ENCODE measurements around the gene GMPR2. TPM values are rescaled to one million over a fixed set of nuclear protein-coding genes. Genes with fewer than 3 reads are reported as not detected.
"Not testable (repeated sequence)": the region's sequence is repeated elsewhere in the genome, so short reads cannot be mapped to it uniquely, and the experiment has no call there.

The GMPR2 gene
- total RNA-seq, 6 experiments from 2014 or later: 26.2 to 40.2 (median 34.2) TPM

GRCh38 chr14:24197056-24197450 is 35.7 kb upstream of the GMPR2 start:
- WGBS (ENCODE audit: insufficient coverage, low coverage, low lambda C conversion rate, missing lambda C conversion rate): 100% methylated on average over 1 of the region's 2 CpGs
- H3K36me3 ChIP-seq: peaks cover 0 to 9% (median 0%) of the 10 kb centered on the region in 4 donors
- no peak for TF ChIP-seq CTCF (IDR thresholded peaks at IDR 0.05)
- TF ChIP-seq POLR2A (IDR thresholded peaks at IDR 0.05): no peak
- ATAC-seq (no peak), DNase-seq (no peak)
- no peaks in the 10 kb centered on the region for H3K9me3 ChIP-seq
- H3K4me1 ChIP-seq: peaks cover 0 to 40% (median 7%) of the 10 kb centered on the region in 4 donors
- no peak overlapping the region for H3K4me3 ChIP-seq
- no peaks in the 10 kb centered on the region for H3K27me3 ChIP-seq
- intact Hi-C loops (cut with DNase I): no loop called here
- no peak overlapping the region for H3K27ac ChIP-seq

DNA sequence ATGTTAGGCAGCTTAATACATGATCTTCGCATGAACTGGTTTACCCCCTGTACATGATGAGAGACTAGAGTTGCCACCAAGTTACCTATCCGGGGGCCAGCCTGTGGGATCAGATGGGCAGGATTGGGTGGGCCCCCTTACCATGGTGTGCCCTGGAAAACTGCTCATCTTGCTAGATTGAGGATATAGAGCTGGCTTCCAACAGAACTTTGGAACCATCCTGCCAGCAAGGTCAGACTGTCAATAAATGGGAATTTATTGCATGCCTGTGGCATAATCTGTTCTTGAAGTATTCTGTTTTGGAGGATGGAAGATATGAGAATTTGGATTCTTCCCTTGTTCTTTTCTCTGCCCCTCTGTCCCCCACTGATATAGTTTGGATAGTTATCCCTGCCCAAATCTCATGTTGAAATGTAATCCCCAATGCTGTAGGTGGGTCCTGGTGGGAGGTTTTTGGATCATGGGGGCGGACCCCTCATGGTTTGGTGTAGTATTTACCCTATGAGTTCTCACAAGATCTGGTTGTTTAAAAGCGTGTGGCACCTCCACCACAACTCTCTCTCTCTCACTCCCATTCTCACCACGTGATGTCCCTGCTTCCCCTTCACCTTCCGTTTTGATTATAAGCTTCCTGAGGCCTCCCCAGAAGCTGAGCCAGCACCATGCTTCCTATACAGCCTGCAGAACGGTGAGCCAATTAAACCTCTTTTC is 33.8 kb upstream of the GMPR2 start:
- no peak for ATAC-seq
- TF ChIP-seq CTCF (IDR thresholded peaks at IDR 0.05): no peak
- TF ChIP-seq POLR2A (IDR thresholded peaks at IDR 0.05): no peak
- Histone ChIP-seq H3K36me3 (no peaks in the 10 kb centered on the region), H3K27ac (no peak overlapping the region), H3K27me3 (no peaks in the 10 kb centered on the region), H3K9me3 (no peaks in the 10 kb centered on the region), H3K4me3 (no peak overlapping the region), H3K4me1 (peaks cover 0 to 39% (median 7%) of the 10 kb centered on the region in 4 donors)
- no peak for DNase-seq
- intact Hi-C loops (cut with DNase I): no loop called here
- WGBS (ENCODE audit: insufficient coverage, low coverage, low lambda C conversion rate, missing lambda C conversion rate): 69% methylated on average over 7 of the region's 7 CpGs

GRCh38 chr14:24202538-24202937 is 30.2 kb upstream of the GMPR2 start:
- H3K9me3 ChIP-seq; H3K27ac ChIP-seq; H3K4me3 ChIP-seq; ATAC-seq; H3K27me3 ChIP-seq; DNase-seq; intact Hi-C loops (cut with DNase I): not testable (repeated sequence)
- peaks cover 0 to 18% (median 0%) of the 10 kb centered on the region in 4 donors for H3K36me3 ChIP-seq
- peaks cover 0 to 15% (median 5%) of the 10 kb centered on the region in 4 donors for H3K4me1 ChIP-seq
- 93% methylated on average over 8 of the region's 8 CpGs for WGBS (ENCODE audit: insufficient coverage, low coverage, low lambda C conversion rate, missing lambda C conversion rate)

DNA sequence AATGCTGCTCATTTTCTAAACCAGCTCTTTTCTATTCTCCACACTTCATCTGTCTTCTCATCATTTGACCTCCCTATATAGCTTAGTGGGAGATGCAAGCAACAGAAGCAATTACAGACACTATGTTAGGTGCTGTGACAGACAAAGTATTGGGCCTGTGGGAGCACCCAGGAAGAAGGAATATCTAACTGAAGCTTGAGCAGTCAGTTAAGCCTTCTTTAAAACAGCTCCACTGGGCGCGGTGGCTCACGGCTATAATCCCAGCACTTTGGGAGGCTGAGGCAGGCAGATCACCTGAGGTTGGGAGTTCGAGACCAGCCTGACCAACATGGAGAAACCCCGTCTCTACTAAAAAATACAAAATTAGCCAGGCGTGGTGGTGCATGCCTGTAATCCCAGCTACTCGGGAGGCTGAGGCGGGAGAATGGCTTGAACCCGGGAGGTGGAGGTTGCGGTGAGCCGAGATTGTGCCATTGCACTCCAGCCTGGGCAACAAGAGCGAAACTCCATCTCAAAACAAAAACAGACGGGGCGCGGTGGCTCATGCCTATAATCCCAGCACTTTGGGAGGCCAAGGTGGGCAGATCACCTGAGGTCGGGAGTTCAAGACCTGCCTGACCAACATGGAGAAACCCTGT is 29.4 kb upstream of the GMPR2 start:
- H3K4me1 ChIP-seq; ATAC-seq; H3K9me3 ChIP-seq; H3K27ac ChIP-seq; intact Hi-C loops (cut with DNase I); DNase-seq; H3K27me3 ChIP-seq; H3K4me3 ChIP-seq: not testable (repeated sequence)
- WGBS (ENCODE audit: insufficient coverage, low coverage, low lambda C conversion rate, missing lambda C conversion rate): 94% methylated on average over 8 of the region's 16 CpGs
- H3K36me3 ChIP-seq: peaks cover 0 to 26% (median 0%) of the 10 kb centered on the region in 4 donors

DNA sequence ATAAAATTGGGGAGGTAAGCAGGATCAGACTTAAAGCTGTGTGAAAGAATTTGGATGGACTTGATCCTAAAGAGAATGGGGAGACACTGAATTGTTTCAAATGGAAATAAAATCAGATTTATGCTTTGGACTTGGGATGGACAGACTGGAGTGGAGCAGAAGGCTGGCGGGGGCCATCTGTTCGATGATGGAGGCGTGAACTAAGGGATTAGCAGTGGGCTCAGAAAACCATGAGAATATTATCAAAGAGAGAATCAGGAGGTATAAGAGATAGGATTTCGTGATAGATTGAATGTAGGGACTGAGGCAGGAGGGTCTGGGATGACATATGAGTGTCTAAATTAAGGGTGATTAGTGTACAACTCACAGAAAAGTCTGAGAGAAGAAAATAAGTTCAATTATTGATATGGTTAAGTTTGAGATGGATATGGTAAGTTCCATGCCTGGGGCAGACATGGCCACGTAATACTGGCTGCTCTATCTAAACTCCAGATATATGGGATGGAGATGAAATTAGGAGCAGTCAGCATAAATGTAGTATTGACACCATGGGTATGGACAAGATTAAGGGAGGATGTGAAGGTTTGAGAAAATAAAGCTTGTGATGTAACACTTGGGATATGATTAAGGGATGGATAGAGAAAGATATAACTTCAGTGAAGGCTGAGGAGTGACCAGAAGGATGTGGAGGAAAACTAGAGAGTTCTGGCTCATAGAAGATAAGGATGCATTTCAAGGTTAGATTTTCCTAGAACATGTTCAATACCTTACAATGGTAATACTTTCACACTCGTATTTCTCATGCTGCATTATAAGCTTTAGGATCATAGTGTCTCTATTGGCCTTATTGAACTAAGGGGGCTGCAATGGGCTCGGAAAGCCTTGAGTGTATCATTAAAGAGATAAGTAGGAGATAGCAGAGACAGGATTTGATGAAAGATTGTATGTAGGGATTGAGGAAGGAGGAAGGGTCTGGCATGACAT is 28.3 kb upstream of the GMPR2 start:
- TF ChIP-seq POLR2A (IDR thresholded peaks at IDR 0.05): no peak
- TF ChIP-seq CTCF (IDR thresholded peaks at IDR 0.05): no peak
- WGBS (ENCODE audit: insufficient coverage, low coverage, low lambda C conversion rate, missing lambda C conversion rate): 91% methylated on average over 5 of the region's 7 CpGs
- H3K4me3 ChIP-seq: no peak overlapping the region
- H3K36me3 ChIP-seq: peaks cover 0 to 37% (median 0%) of the 10 kb centered on the region in 4 donors
- intact Hi-C loops (cut with DNase I): no loop called here
- no peak overlapping the region for H3K27ac ChIP-seq
- DNase-seq (no peak), ATAC-seq (no peak)
- H3K9me3 ChIP-seq: no peaks in the 10 kb centered on the region
- no peaks in the 10 kb centered on the region for H3K27me3 ChIP-seq
- no peaks in the 10 kb centered on the region for H3K4me1 ChIP-seq
